Non-pigmented ciliary epithelial cell (primary cell): ENCODE results near the gene RDX.
"Not testable (repeated sequence)": the region's sequence is repeated elsewhere in the genome, so short reads cannot be mapped to it uniquely, and the experiment has no call there.

Experiments used
- DNase-seq: peaks from one replicate; pipeline ENCODE4 v3.0.0-alpha.2; 2010; ENCODE audit warnings: low read depth

RDX gene

GRCh38 chr11:110296226-110297075, at the start of gene RDX:
Gene RDX, minus strand, starts transcription at chr11:110296614. Its CDS starts 16,922 bp downstream, at chr11:110279692.
- DNase-seq: no peak

GRCh38 chr11:110345743-110346142, 49.3 kb upstream of the RDX start:
- DNase-seq: no peak

- no peak for DNase-seq
Observed at GRCh38 chr11:110340436-110340835, 44.0 kb upstream of the RDX start.

- no peak for DNase-seq
Observed at GRCh38 chr11:110339456-110340250, 43.2 kb upstream of the RDX start.

- no peak for DNase-seq
Observed at GRCh38 chr11:110338684-110339083, 42.3 kb upstream of the RDX start.

GRCh38 chr11:110337570-110338193, 41.3 kb upstream of the RDX start:
- peak; percentile 11 for DNase-seq

- DNase-seq: no peak
Observed at GRCh38 chr11:110336054-110336453, 39.6 kb upstream of the RDX start.

GRCh38 chr11:110335358-110335757, 38.9 kb upstream of the RDX start:
- DNase-seq: no peak

- no peak for DNase-seq
Observed at GRCh38 chr11:110331626-110332025, 35.2 kb upstream of the RDX start.

GRCh38 chr11:110329445-110329844, 33.0 kb upstream of the RDX start:
- DNase-seq: no peak

GRCh38 chr11:110327508-110327907, 31.1 kb upstream of the RDX start:
- DNase-seq: no peak

- DNase-seq: no peak
Observed at GRCh38 chr11:110323786-110324185, 27.4 kb upstream of the RDX start.

- DNase-seq: no peak
Observed at GRCh38 chr11:110319501-110319900, 23.1 kb upstream of the RDX start.

GRCh38 chr11:110318638-110319404, 22.4 kb upstream of the RDX start:
- DNase-seq: no peak

GRCh38 chr11:110317516-110317932, 21.1 kb upstream of the RDX start:
- DNase-seq: no peak

GRCh38 chr11:110314366-110315095, 18.1 kb upstream of the RDX start:
- DNase-seq: no peak

- no peak for DNase-seq
Observed at GRCh38 chr11:110312670-110313069, 16.3 kb upstream of the RDX start.

- no peak for DNase-seq
Observed at GRCh38 chr11:110311783-110312579, 15.6 kb upstream of the RDX start.

GRCh38 chr11:110308071-110308470, 11.7 kb upstream of the RDX start:
- no peak for DNase-seq

GRCh38 chr11:110306019-110306388, 9.6 kb upstream of the RDX start:
- DNase-seq: not testable (repeated sequence)
